Pons (tissue), 1 donor: Measurements from ENCODE around the gene APC2.
A peak's percentile ranks its signal among the peaks of the same experiment; 100 is the strongest.

ENCODE experiments used
- DNase-seq: peaks from one replicate; pipeline ENCODE4 v3.0.0-alpha.2; 2016; ENCODE audit warnings: low spot score

APC2 gene

DNA sequence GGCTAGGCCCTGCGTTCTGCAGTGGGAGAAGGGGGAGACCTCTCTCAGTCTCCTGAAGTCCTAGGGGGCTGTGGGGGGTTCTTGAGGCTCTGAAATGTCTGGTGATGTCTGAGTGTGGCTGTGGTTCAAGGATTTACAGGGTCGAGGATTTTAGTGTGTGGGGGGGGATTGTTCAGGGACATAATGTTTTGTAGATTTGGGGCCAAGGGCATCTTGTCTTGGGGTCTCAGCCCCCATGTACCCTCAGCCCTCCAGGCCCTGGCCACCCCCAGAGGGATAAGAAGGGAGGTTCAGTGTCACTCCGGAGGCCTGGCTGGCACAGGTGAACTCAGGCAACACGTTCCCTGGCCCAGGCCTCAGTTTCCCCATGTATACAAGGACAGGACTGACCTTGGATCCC is 2.4 kb upstream of the APC2 start:
- DNase-seq = no peak

DNA sequence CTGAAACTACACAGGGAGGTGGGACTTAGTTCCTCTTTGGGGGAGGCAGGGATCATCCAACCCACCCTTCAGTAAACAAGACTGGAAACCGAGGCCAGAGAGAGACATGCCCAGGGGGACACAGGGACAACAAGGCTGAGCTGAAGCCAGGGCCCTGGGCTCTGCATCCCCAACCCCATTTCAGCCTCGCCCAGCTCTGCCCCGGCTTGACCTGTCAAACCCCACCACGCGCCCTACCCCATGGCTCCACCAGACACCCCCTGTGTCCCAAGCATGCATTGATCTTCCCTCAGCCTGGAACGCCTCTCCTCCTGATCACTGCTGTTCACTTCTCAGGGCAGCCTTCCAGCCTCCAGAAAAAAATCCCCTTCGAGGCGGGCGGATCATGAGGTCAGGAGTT is 2.0 kb upstream of the APC2 start:
- no peak for DNase-seq

DNA sequence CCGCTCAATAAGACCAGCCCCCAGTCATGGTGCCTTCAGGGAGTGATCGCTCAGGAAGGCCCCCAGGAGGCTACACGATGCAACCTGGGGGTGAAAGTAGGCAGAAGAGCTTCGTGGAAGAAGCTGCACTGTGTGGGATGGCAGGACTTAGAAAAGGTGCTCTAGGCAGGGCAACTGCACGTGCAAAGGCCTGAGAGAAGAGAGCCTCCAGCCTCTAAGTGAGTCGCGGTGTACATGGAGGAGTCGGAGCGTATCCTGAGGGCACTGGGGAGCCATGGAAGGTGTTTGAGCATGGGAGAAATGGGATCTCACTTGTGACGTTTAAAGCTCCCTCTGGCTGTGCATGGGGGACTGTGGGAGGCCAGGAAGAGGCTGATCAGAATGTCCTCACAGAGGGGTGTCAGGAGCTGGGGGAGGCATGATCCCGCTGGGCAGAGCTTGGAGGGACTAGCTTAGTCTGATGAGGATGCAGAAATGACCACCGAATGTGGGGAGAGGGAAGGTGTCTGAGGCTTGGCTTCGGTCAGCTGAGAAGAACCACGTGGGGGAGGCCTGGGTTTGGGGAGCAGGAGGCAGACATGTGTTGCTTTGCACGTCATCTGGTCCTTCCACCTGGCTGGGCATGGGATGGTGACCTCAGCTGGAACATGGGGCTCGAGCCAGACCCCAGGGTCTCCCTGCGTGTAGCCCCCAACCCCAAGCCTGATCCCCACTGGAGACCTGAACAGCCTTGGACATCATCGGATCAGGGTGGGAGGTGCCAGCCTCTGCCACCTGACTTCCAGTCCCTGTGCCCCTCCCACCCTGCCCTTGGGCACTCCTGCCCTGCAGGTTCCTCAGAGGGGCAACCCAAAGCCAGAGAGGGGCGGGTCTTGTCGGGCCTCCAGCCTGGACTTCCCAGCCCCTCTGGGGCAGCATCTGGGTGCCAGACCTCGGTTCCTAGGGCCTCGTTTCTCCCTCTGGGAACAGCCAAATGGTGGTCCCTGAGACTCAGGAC is 1.1 kb downstream of the APC2 start:
- peak; percentile 47 for DNase-seq

DNA sequence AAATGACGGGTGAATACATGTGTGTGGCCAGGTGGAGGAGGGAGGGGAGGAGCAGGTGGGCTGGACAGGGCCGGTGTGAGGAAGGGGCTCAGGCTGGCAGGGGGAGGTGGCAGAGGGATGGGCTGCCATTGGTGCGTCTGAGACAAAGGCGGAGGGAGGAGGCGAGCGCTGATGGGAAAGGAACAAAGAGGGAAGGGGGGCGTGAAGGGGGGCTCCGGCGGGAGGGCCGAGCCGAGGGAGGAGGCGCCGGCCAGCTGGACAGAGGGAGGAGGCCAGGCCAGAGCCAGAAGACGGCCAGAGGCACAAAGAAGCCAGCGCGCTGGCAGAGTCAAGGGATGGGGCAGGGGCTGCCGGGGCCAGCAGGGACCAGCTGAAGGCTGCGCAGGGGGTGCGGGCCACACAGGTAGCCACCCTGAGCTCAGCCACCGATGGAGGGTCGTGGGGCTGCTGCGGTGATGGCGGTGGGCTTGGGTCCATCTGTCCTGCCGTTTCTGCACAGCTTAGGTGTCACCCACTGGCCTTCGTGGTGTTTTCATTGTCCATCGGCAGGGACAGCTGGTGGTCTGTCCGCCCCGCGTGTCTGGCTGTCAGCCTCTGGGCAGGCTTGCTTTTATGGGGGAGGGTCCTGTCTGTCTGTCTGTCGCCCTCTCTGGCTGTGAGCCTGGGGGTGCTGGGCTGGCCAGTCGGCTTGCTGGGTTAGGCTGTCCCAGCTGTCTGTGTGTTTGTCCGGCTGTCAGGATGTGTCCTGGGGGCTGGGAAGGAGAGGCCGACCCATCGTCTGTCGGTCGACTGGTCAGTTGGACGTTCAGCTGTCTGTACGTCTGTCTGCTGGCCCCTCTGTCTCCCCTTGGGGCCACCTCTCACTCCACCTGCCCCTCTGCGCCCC is 2.2 kb downstream of the APC2 start:
- peak; percentile 74 for DNase-seq

DNA sequence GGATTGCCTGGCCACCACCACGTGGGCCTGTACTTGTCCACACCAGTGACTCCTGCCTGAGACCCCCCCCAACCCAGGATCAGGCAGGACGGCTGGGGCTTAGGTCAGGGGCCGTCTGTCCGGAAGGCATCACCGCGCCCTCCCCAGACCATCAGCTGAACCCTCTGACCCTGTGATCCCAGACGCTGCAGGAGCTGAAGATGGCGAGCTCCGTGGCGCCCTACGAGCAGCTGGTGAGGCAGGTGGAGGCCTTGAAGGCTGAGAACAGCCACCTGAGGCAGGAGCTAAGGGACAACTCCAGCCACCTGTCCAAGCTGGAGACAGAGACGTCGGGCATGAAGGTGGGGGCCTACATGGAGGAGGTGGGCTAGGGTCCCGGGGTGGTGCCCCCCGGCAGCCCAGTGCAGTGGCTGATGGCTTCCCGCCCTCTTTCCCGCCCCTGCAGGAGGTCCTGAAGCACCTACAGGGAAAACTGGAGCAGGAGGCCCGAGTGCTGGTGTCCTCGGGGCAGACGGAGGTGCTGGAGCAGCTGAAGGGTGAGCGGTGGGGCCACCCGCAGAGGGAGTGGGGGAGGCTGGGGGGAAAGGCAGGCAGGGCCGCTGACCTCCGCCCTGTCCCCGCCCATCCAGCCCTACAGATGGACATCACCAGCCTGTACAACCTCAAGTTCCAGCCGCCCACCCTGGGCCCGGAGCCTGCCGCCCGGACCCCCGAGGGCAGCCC is 3.0 kb downstream of the APC2 start:
- DNase-seq = no peak

DNA sequence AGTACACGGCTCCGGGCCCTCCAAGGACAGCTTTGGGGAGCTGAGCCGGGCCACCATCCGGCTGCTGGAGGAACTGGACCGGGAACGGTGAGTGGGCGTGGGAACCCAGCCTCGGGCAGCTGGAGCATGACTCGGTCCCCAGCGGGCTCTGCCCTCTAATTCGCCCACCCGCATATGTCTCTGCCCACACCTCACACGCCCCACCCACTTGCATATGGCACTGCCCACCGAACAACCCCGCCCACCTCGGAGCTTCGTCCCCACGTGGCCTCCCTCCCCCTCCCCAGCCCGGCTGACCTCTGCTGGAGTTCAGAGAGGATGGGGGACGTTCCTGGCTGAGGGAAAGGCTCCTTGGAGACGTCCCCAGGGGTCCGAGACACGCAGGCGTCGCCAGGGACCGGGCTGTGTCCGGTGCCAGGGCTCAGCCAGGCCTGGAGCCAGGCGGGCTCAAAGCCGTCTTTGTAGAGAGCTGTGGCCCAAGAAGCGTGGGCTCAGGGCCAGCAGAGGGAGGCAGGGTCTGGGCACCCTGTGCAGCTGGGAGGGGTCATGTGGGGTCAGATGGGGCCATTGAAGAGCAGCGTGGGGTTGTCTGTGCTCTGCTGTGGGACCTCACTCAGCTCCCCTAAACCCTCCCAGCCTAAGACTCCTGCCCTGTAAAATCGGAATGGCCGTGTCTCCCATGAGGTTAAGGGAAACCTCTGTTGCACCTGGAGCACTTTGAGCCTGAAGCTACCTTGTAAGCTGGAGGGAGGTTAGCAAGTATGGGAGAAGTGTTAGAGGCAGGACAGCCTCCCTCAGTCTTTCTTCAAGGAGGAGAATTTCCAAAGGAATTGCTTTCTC is 3.8 kb downstream of the APC2 start:
- peak; percentile 97 for DNase-seq

DNA sequence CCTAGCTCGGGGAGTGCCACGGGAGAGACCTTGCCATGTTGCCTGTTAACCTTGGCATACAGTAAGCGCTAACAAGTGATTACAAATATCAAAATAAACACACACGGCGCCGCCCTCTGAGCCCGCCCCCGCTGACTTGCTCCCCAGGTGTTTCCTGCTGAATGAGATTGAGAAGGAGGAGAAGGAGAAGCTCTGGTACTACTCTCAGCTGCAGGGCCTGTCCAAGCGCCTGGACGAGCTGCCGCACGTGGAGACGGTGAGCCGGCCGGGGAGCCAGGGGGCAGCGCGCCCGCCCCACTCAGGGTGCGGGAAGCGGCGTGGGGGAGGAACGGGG is 5.0 kb downstream of the APC2 start:
- no peak for DNase-seq

DNA sequence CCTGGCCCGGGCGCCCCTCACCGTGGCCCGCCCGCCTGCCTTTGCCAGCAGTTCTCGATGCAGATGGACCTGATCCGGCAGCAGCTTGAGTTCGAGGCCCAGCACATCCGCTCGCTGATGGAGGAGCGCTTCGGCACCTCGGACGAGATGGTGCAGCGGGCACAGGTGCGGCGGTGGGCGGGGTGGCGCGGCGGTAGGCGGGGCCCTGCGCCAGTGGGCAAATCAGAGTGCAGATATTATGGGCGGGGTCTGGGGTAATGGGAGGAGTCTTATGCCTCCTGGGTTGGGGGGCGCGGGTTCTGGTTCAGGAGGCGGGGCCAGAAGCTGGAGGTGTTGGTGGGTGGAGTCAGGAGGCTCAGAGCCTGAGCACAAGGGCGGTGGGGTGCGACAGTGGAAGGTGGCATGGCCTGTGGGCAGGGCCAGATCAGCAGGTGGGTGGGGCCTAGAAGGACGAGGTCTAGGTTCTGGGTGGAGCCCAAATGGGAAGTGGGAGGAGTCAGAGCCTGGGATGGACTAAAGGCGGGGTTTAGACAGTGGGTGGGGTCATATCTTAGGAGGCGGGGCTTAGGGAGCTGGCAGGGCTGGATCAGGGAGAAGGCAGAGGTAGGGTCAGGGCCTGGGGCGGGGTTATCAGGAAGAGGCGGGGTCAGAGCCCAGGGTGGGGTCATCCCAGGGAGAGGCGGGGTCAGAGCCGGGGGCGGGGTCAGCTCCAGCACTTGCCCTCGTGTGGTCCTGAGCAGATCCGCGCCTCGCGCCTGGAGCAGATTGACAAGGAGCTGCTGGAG is 5.6 kb downstream of the APC2 start:
- DNase-seq = peak; percentile 69

DNA sequence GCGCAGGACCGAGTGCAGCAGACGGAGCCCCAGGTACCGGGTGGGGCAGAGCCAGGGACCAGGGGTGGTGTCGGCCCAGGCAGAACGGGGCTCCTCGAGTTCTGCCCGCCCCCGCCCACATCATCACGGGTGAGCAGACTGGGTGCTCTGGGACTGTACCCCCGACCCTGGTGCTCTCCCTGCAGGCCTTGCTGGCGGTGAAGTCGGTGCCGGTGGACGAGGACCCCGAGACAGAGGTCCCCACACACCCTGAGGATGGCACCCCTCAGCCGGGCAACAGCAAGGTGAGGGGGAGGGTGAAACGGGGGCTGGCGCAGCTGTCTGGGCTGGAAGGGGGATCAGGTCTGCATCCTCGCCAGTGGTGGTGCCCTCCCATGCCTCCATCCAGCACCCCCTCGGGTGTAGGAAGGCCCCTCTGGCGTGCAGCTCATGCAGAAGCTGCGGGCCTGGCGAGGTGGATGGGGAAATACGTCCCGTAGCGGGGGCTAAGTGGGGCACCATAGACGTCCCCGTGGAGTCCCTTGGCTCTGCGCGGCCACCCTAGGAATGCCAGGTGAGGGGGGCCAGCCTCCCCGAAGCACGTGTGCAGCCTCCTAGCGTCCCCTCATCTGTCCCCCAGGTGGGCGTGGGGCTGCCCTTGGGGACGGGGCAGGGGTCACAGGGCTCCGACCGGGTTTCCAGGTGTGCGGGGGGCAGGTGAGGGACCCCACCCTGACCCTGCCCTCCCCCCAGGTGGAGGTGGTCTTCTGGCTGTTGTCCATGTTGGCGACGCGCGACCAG is 6.4 kb downstream of the APC2 start:
- DNase-seq = no peak

DNA sequence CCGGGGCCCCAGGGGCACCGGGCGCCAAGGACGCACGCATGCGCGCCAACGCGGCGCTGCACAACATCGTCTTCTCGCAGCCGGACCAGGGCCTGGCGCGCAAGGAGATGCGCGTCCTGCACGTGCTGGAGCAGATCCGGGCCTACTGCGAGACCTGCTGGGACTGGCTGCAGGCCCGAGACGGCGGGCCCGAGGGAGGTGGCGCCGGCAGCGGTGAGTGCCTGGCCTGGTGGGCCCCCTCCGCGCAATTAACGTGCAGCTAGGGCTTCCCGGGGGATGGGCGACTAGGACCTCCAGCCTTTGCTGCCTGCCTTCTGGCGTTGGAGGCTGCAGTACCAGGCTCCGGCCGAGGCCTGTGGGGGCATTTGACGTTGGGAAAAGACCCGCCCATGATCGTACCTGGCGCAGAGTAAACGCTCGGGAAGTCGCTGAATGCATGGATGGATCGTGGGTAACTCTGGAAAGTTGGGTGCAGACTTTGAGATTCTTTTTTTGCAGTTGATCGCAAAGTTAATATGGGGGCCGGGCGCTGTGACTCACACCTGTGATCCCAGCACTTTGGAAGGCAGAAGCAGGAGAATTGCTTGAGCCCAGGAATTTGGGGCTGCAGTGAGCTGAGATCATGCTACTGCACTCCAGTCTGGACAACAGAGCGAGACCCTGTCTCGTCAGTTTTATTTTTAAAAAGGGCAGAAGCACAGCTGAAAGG is 7.3 kb downstream of the APC2 start:
- DNase-seq = no peak

DNA sequence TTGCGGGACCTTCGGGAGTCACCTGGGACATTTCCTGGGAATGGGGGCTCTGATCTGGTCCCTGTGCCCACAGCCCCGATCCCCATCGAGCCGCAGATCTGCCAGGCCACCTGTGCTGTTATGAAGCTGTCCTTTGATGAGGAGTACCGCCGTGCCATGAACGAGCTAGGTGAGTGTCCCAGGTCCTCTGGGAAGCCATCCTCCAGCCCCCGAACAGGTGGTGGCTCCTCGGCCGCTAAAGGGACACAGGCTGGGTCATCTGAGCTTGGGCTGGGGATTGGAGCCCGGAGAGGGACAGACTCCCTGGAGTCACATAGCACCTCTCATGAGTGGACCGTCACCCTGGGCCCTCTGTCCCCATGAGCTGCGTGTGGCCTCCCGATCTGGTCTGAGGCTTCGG is 8.0 kb downstream of the APC2 start:
- DNase-seq = no peak

DNA sequence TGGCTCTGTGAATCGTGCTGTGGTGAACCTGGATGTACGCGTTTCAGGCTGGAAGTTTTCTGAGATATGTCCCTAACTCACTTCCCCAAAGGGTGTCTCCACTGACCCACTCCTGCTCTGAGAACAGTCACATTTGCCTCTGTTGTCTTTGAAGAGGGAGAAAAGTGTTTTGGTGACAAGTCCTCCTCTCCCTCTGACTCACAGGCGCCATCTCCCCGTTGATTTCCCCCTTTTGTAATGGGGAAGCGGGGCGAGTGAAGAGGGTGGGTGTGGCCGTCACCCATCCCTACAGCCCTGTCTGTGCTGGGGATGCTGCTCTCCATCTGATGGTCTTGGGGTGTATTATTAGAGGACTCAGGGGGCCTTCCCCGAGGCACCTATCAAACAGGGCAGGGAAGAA is 9.6 kb downstream of the APC2 start:
- no peak for DNase-seq

DNA sequence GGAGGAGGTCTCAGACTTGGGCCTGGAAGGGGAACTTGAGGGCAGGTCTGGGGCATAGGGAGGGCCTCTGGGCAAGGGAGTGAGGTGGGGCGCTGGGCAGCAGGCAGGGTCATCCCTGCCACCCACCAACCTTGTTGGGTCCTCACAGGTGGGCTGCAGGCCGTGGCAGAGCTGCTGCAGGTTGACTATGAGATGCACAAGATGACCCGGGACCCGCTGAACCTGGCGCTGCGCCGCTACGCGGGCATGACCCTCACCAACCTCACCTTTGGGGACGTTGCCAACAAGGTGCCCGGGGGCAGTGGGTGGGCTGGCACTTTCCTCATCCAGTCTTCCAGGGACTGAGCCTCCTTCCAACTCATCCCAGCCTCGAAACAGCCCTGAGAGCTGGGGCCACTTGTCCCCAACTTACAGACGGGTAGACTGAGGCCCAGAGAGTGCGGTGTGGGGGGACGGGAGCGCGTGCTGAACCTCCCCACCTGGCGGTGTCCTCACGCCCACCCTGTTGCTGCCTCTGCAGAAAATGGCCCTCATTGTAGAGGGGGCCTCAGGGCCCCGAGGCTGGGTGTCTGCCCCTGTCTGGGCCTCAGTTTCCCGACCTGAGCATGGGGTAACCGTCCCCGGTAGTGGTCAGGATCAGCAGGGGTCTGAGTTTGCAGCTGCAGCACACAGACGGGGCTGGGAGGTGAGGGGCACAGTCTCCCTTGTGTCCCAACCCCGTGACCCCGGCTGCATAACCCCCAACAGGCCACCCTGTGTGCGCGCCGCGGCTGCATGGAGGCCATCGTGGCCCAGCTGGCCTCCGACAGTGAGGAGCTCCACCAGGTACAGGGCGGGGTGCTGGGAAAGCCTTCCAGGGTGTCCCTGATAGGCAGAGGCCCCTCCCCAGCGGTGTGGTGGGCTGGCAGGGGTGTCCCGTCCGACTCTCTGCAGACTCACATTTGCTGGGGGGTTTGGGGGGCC is 10.4 kb downstream of the APC2 start:
- no peak for DNase-seq

DNA sequence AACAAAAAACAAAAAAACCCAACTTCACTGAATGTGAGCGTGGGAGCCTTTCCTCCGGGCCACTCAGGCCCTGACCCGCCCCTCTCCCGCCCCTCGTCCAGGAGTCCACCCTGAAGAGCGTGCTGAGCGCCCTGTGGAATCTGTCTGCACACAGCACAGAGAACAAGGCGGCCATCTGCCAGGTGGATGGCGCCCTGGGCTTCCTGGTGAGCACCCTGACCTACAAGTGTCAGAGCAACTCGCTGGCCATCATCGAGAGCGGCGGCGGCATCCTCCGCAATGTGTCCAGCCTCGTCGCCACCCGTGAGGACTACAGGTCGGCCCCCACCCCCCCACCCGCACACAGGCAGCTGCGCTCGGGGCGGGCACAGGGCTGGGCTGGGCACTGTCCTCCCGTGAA is 11.9 kb downstream of the APC2 start:
- DNase-seq = no peak

DNA sequence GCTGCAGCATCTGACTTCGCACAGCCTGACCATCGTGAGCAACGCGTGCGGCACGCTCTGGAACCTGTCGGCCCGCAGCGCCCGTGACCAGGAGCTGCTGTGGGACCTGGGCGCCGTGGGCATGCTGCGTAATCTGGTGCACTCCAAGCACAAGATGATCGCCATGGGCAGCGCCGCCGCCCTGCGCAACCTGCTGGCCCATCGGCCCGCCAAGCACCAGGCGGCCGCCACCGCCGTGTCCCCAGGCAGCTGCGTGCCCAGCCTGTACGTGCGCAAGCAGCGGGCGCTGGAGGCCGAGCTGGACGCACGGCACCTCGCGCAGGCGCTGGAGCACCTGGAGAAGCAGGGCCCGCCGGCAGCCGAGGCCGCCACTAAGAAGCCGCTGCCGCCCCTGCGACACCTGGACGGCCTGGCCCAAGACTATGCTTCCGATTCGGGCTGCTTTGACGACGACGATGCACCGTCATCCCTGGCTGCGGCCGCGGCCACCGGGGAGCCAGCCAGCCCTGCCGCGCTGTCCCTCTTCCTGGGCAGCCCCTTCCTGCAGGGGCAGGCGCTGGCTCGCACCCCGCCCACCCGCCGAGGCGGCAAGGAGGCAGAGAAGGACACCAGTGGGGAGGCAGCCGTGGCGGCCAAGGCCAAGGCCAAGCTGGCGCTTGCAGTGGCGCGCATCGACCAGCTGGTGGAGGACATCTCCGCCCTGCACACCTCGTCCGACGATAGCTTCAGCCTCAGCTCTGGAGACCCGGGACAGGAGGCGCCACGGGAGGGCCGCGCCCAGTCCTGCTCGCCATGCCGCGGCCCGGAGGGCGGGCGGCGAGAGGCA is 15.5 kb downstream of the APC2 start:
- no peak for DNase-seq

DNA sequence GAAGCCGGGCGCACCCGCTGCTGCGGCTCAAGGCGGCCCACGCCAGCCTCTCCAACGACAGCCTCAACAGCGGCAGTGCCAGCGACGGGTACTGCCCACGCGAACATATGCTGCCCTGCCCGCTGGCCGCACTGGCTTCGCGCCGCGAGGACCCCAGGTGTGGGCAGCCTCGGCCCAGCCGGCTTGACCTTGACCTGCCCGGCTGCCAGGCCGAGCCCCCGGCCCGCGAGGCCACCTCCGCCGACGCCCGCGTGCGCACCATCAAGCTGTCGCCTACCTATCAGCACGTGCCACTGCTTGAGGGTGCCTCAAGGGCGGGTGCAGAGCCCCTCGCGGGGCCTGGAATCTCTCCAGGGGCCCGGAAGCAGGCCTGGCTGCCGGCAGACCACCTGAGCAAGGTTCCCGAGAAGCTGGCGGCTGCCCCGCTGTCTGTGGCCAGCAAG is 16.1 kb downstream of the APC2 start:
- DNase-seq = no peak
